CD4-positive, alpha-beta T cell treated with Interleukin-4 for 1 hour (primary cell): ENCODE data around the gene MON2.
A peak's percentile ranks its signal among the peaks of the same experiment; 100 is the strongest.

ENCODE experiments used
- DNase-seq, 2 donors: peaks; one replicate each; pipeline ENCODE4 v3.0.0-alpha.2; 2020 to 2022

Gene MON2

GRCh38 chr12:62621101-62621638, 154.5 kb downstream of the MON2 start:
- no peak for DNase-seq

GRCh38 chr12:62622177-62622576, 155.6 kb downstream of the MON2 start:
- DNase-seq: no peak

- no peak for DNase-seq
Measured at GRCh38 chr12:62625228-62625627, 158.6 kb downstream of the MON2 start.

GRCh38 chr12:62627181-62627580, 160.6 kb downstream of the MON2 start:
- DNase-seq: no peak

- no peak for DNase-seq
Measured at GRCh38 chr12:62629413-62629812, 162.8 kb downstream of the MON2 start.

GRCh38 chr12:62629971-62630739, 163.5 kb downstream of the MON2 start:
- no peak for DNase-seq

- peak in 1 of 2 donors; percentile 12 for DNase-seq
Measured at GRCh38 chr12:62631471-62632410, 165.1 kb downstream of the MON2 start.

GRCh38 chr12:62632411-62632918, 165.8 kb downstream of the MON2 start:
- no peak for DNase-seq

- DNase-seq: no peak
Measured at GRCh38 chr12:62635649-62636048, 169.0 kb downstream of the MON2 start.

GRCh38 chr12:62637679-62638078, 171.1 kb downstream of the MON2 start:
- DNase-seq: no peak

- DNase-seq: peak in 1 of 2 donors; percentile 35
Measured at GRCh38 chr12:62640910-62641448, 174.4 kb downstream of the MON2 start.

GRCh38 chr12:62642486-62642885, 175.9 kb downstream of the MON2 start:
- no peak for DNase-seq

GRCh38 chr12:62643486-62643885, 176.9 kb downstream of the MON2 start:
- DNase-seq: no peak

GRCh38 chr12:62646566-62646965, 179.9 kb downstream of the MON2 start:
- DNase-seq: no peak

GRCh38 chr12:62647586-62647985, 181.0 kb downstream of the MON2 start:
- no peak for DNase-seq

GRCh38 chr12:62649412-62650138, 182.9 kb downstream of the MON2 start:
- DNase-seq: no peak
